HFFc6 (cell line): Measurements from ENCODE around the gene RNF213. TPM values are rescaled to one million over a fixed set of nuclear protein-coding genes. Genes with fewer than 3 reads are reported as not detected.

Experiments
- DNase-seq: peaks from one replicate; pipeline ENCODE4 v3.0.0-alpha.2; 2018
- H3K27ac Mint-ChIP-seq: 2 replicates; pipeline ENCODE4 v1.8.0; 2020; ENCODE audit warnings: mild to moderate bottlenecking, mixed read lengths
- H3K27me3 Mint-ChIP-seq: 2 replicates; pipeline ENCODE4 v1.8.0; 2021; ENCODE audit warnings: mild to moderate bottlenecking, moderate library complexity, mixed read lengths; ENCODE audit not compliant: insufficient read depth
- H3K36me3 Mint-ChIP-seq: 2 replicates; pipeline ENCODE4 v1.8.0; 2021; ENCODE audit warnings: low read depth, mixed read lengths
- H3K4me1 Mint-ChIP-seq: 2 replicates; pipeline ENCODE4 v1.8.0; 2020; ENCODE audit warnings: low read depth, mixed read lengths
- H3K4me3 Mint-ChIP-seq: 2 replicates; pipeline ENCODE4 v1.8.0; 2020; ENCODE audit warnings: mild to moderate bottlenecking, moderate library complexity, mixed read lengths
- H3K9me3 Mint-ChIP-seq: 2 replicates; pipeline ENCODE4 v1.8.0; 2020; ENCODE audit warnings: mild to moderate bottlenecking, mixed read lengths
- total RNA-seq, 6 experiments: library from RNA; stranded (reverse); fragmentation: NEBNext Ultra II Directional; extraction: Animal tissue kit (Norgen Biotek cat#: 25700); gene quantifications; 2 replicates in 1 of 6; 3 replicates in 5 of 6; pipeline ENCODE4 v1.2.3, GENCODE V29; 2021
- TF ChIP-seq, protein P1 (sequence below): fragments of 200-600 bp; sonication (generic); IDR thresholded peaks from 2 replicates; pipeline ENCODE4 v1.5.0; 2021; ENCODE audit warnings: antibody characterized with exemption, mild to moderate bottlenecking

Gene RNF213
- total RNA-seq, 6 experiments from 2014 or later: 42.0 to 51.6 (median 48.3) TPM

DNA sequence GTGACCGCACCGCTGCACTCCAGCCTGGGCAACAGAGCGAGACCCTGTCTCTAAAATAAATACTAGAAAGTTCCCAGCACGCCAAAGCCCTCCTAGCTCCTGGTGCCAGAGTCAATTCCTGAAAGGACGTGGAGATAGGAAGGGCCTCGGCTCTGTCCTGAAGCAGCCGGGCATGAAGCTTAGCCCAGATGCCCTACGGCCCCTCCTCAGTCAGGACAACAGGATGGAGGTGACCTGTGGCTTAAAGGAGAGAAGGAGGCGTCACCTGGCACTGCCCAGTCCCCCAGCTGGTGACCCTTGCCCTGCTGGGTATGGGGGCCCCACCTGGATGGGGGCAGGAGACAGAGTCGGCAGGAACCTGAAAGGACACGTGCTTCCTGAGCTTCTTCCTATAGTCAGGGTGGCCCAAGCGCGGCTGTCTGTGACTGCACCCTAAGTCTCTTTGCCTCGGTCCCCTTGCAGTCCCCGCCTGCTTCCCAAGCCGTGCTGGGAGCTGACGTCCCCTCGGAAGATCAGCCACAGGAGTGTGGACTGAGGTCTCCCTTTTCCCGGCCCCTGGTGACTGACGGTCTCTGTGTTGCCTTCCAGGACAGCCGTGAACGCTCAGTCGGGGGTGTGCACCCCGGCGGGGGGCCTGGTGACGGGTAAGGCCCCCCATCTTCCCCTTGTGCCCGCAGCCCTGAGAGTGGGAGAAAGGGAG, 14.9 kb upstream of the RNF213 start:
- TF ChIP-seq, protein P1, sequence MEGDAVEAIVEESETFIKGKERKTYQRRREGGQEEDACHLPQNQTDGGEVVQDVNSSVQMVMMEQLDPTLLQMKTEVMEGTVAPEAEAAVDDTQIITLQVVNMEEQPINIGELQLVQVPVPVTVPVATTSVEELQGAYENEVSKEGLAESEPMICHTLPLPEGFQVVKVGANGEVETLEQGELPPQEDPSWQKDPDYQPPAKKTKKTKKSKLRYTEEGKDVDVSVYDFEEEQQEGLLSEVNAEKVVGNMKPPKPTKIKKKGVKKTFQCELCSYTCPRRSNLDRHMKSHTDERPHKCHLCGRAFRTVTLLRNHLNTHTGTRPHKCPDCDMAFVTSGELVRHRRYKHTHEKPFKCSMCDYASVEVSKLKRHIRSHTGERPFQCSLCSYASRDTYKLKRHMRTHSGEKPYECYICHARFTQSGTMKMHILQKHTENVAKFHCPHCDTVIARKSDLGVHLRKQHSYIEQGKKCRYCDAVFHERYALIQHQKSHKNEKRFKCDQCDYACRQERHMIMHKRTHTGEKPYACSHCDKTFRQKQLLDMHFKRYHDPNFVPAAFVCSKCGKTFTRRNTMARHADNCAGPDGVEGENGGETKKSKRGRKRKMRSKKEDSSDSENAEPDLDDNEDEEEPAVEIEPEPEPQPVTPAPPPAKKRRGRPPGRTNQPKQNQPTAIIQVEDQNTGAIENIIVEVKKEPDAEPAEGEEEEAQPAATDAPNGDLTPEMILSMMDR: no peak
- Mint-ChIP-seq H3K4me3 (no peak overlapping the region), H3K4me1 (no peaks in the 10 kb centered on the region), H3K27ac (no peak overlapping the region), H3K36me3 (peaks cover 16% of the 10 kb centered on the region; the same call in 1 of the 2 replicates), H3K9me3 (no peaks in the 10 kb centered on the region), H3K27me3 (no peaks in the 10 kb centered on the region)
- no peak for DNase-seq

DNA sequence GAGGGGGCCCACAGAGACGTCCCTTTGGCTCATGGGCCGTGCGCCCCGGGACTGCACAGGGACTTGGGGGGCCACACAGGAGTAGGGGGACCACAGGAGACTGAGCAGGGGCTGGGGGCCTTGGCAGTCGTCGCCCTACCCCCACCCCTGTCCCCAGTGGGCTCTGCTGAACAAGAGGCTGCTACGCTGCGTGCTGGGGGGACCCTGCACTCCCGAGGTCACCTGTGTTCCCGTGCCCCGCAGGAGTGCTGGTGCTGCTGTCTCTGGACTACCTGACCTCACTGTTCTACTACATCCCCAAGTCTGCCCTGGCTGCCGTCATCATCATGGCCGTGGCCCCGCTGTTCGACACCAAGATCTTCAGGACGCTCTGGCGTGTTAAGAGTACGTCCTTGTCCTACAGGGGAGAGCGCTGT, 14.4 kb upstream of the RNF213 start:
- no peak overlapping the region for H3K27ac Mint-ChIP-seq
- no peak for DNase-seq
- no peaks in the 10 kb centered on the region for H3K9me3 Mint-ChIP-seq

DNA sequence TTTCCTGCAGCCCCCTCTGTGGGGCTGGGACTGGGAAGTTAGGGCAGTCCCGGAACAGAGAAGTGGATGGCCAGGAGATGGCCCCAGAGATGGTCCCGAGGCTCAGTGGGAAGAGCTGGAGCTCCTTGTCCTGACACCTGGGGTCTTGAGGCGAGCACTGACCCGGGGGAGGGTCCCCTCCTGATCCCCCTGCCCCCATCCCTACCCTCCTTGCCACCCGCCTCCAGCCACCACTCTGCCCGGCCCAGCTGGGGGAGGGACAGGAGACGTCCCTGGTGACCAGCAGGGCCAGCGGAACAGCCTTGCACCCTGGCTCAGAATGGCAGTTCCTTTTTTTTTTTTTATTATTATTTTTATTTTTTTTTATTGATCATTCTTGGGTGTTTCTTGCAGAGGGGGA, 13.9 kb upstream of the RNF213 start:
- Mint-ChIP-seq H3K4me1 (no peaks in the 10 kb centered on the region), H3K27me3 (no peaks in the 10 kb centered on the region), H3K36me3 (peaks cover 10% of the 10 kb centered on the region; the same call in 1 of the 2 replicates), H3K9me3 (no peaks in the 10 kb centered on the region), H3K27ac (no peak overlapping the region), H3K4me3 (no peak overlapping the region)
- TF ChIP-seq, protein P1: no peak
- DNase-seq: no peak

More for the DNA sequence above, 14.4 kb upstream of the RNF213 start:
- no peaks in the 10 kb centered on the region for H3K4me1 Mint-ChIP-seq
- H3K27me3 Mint-ChIP-seq: no peaks in the 10 kb centered on the region
- H3K36me3 Mint-ChIP-seq: peaks cover 15% of the 10 kb centered on the region; the same call in 1 of the 2 replicates
- TF ChIP-seq, protein P1: no peak
- H3K4me3 Mint-ChIP-seq: no peak overlapping the region

DNA sequence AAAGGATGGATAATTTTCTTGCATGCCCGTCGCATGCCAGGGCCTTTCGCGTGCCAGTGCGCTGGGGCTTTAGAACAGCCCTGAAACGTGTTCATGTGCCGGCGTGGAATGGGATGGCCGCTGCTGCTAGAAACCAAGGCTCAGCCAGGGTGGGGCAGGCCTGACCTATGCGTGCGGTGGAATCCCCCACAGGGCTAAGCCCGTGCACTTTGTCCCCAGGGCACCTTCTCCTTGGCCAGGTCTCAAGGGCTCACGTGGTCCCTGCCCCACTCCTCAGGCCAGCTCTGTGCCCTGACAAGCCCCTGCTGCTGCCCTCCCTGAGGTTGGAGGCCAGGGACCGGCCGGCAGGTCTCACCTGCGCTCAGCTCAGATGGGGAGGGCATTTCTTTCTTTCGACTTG, 13.1 kb upstream of the RNF213 start:
- TF ChIP-seq, protein P1: no peak
- no peaks in the 10 kb centered on the region for H3K27me3 Mint-ChIP-seq
- H3K36me3 Mint-ChIP-seq: peaks cover 2% of the 10 kb centered on the region; the same call in 1 of the 2 replicates
- H3K27ac Mint-ChIP-seq: no peak overlapping the region
- H3K4me3 Mint-ChIP-seq: no peak overlapping the region
- H3K4me1 Mint-ChIP-seq: no peaks in the 10 kb centered on the region
- DNase-seq: no peak
- no peaks in the 10 kb centered on the region for H3K9me3 Mint-ChIP-seq

DNA sequence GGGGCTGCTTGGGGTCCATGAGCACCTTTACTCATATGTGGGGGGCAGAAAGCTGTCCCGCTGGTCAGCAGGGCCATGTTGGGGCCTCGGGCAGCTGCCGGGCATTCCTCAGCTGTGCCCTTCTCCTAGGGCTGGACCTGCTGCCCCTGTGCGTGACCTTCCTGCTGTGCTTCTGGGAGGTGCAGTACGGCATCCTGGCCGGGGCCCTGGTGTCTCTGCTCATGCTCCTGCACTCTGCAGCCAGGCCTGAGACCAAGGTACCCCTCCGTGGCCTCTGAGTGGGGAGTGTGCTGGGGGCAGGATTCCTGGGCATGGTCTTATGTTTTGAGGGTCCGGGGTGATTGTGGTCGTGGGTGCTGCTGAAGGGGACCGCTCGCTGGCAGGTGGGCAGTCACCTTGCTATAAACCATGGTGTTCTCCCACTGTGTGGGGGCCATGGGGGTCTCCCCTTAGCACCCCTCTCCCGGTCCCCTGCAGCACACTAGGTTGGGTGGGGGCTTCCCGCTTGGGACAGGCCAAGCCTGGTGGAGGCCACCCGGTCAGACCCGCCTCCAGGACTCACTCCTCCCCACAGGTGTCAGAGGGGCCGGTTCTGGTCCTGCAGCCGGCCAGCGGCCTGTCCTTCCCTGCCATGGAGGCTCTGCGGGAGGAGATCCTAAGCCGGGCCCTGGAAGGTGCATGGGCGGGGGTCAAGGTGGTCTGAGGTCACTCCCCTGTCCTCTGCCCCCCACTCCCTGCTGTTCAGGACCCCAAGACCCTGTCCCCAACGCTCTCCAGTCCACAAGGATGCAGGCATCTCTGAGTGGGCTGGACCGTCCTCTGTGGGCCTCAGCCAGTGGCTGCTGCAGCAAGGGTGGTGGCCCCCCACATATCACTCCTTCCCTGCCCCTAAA, 12.4 kb upstream of the RNF213 start:
- Mint-ChIP-seq H3K27ac (no peak overlapping the region), H3K27me3 (no peaks in the 10 kb centered on the region), H3K9me3 (no peaks in the 10 kb centered on the region), H3K4me3 (no peak overlapping the region), H3K36me3 (no peaks in the 10 kb centered on the region; the same call in 1 of the 2 replicates), H3K4me1 (peaks cover 1% of the 10 kb centered on the region; the same call in 1 of the 2 replicates)
- TF ChIP-seq, protein P1: no peak
- no peak for DNase-seq
